NCI-H1105 (cell line): Measurements from ENCODE around the gene CMTM6.
"Not testable (repeated sequence)": the region's sequence is repeated elsewhere in the genome, so short reads cannot be mapped to it uniquely, and the experiment has no call there.

ENCODE experiments used
- DNase-seq: peaks from one replicate; lab custom pipeline; 2025; lab: John Stamatoyannopoulos, UW

CMTM6 gene

GRCh38 chr3:32466808-32467207 lies 35.8 kb downstream of the CMTM6 start:
- not testable (repeated sequence) for DNase-seq

GRCh38 chr3:32464726-32465125 lies 37.9 kb downstream of the CMTM6 start:
- DNase-seq: not testable (repeated sequence)

GRCh38 chr3:32463415-32463814 lies 39.2 kb downstream of the CMTM6 start:
- not testable (repeated sequence) for DNase-seq

GRCh38 chr3:32462191-32462986 lies 40.3 kb downstream of the CMTM6 start:
- not testable (repeated sequence) for DNase-seq

- not testable (repeated sequence) for DNase-seq
Observed at GRCh38 chr3:32460817-32461496, 41.7 kb downstream of the CMTM6 start.

DNA sequence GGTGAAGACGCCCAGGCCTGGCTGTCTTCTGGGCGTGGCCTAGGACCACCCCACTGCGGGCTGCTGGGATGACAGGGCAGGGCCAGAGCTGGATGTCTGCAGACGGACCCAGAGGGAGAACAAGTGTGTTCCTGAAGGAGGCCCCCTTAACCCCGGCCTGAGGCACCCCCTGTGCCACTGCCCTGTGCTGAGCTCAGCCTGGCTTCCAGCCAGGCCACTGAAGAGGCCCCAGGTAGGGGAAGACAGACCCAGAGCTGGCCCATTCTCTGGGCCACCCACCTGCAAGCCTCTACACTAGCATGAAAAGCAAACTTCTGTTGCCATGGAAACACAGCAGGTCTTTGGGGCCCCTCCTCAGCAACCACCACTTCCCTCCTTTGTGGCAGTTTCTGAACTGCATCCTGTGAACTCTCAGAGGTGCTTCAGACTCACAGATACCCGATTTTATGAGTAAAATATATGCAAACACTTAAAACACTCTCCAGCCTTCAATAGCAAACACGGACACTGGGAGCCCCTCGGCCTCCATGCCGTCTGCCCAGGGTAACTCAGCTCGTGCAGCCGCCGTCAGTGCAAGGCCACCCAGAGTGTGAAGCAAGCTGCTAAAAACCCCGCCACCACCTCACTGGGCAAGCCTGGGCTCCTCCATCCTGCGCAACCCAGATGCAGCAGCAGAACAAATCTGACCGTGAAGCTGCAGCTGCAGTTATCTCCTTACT lies 42.5 kb downstream of the CMTM6 start:
- peak; percentile 64 for DNase-seq

DNA sequence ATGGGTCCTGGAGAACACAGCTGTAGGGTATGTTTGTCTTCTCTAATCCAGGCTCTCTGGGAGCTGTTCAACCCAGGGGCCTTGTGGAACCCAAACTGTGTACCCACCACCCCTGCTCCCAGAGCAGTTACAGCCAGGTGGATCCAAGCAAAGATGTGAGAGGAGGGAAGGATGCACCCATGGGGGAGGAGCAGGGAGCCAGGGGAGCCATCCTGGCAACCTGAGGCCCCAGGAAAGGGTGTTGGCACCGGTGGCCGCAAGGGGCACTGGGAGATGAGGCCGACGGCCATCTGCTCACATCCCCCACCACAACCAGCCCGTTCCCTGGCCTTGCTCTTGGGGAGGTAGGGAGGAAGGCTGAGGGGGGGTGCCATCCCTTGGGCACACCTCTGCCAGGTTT lies 43.2 kb downstream of the CMTM6 start:
- no peak for DNase-seq

GRCh38 chr3:32457971-32458471 lies 44.6 kb downstream of the CMTM6 start:
- DNase-seq: no peak

DNA sequence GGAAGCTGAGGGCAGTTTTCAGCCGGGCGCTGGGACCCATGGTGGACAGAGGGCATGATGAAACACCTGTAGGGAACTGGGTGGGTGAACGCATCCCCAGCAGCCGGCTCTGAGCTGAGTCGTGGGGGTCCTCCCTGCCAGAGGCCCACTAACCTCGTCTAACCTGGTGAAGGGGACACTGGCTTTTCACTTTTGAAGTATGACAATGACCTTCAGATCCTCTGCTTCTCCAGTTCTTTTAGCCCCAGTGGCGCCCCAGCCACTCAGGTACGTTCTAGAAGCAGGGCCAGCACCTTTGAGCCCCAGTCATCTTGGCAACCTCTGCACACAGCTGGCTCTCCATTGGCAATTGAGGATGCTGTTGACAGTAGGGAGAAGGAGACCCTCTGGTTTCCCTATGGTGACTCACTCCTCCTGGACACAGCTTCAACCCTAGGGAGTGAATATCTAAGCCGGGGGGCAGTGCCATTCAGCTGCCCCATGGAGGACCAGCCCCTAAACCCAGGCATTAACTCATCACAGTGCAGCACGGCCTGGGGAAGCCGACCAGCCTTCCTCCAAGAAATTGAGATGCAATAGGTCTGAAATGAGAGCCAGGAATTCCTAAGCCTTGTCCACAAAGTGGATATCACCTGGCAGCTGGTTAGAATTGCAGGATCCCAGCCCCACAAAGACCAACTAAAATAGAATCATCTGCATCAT lies 46.1 kb downstream of the CMTM6 start:
- no peak for DNase-seq

- DNase-seq: no peak
Observed at GRCh38 chr3:32455609-32456428, 46.8 kb downstream of the CMTM6 start.

DNA sequence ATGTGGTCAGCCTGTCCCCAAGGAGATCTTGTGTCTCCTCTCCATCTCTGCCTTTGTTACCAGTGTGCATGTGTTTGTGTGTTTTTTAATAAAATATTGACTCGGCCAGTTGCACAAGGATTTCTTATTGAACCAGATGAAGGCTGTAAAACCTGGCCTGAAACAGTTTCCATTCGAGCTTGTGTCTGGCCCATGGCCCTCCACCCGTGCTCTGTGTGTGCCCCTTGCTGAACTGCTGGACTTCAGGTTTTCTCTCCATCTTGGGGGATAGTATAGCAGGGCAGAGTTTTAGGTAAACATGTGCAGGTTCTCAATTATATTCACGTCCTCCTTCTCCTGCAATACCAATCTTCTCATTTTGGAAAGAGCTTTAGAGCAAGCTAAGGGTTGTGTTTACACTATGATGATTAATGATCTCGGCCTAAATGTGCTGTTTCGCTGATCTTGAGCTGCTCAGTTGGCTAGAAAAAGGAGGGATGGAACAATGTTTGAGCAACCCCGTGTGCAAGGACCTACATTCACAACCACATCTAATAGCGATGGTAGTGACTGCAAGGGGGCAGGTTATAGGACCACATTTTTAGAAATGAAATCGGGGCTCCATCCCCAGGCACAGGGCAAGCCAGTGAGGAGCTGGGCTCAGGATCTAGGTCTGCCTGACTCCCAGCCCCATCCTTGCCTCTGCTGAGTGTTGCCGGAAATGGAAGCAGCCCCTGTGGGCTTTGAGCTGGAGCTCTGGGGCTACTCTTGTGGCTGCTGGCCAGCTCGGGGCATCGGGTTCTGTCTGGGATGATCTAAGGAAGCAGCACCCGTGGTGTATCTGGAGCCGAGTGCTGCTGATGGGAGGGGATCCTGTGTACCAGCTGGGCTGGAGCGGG lies 47.7 kb downstream of the CMTM6 start:
- DNase-seq: no peak

DNA sequence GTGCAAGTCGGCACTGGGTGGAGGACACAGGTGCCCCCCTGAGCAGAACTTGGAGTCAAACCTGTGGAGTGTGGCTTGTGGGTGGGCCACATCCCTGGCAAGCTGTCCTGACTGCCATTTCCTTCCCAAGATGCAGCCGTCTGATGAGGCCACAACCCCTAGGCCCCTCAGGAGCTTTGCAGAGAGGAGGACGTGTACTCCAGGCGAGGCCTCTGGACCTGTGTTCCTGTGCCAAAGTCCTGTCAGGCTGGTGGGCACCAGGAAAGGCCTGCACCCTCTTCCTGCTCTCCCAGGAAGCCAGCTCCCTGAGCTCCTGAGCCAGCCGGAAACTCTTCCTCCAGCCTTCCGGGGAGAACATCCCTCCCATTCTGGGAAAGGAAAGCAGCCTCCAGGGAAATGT lies 48.5 kb downstream of the CMTM6 start:
- no peak for DNase-seq

GRCh38 chr3:32453346-32453745 lies 49.3 kb downstream of the CMTM6 start:
- no peak for DNase-seq

DNA sequence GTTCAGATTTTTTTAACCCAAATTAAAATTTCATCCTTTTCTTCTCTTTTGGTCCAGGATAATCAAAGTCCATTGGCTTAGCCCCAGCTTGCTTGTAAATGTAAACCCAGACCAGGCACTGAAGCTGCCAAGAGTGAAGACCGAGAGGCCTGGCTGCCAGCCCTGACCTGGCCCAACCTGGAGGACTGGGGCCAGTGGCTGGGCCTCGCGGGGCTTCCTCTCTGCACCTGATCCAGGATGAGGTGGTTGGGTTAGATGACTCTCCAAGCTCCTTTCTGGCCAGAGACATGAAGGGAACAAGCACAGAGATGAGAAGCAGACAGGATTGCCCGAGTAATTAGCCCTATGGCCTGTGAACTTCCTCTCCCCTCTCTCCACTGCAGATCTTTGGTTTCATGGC lies 50.6 kb downstream of the CMTM6 start:
- DNase-seq: no peak

DNA sequence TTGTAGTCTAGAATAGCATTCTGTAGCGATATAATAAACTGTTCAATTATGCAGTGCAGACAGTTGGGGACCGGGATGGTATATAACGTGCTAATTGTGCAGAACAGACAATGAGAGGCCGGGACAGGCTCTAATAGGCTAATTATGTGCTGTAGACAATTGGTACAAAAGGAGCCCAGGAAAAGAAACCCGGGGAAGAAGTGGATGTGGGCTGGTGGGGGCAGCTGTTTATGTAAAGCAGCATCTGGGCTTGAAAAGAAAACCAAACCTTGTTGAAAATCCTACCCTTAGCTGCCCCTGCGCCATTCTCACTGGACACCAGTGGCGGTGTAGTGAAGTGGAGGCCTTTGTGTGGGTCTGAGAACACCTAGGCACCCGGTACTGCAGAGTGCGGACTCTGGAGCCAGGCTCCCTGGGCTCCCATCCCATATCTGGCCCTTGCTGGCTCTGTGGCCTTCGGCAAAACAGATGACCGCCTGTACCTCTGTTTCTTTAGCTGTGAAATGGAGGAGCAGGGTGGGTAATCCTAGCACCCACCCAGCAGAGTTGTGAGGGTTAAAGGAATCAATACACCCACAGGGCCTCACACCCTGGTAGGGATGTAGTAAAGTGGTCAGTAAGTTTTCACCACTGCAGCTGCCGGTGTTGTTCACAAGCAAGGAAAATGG lies 51.5 kb downstream of the CMTM6 start:
- no peak for DNase-seq

DNA sequence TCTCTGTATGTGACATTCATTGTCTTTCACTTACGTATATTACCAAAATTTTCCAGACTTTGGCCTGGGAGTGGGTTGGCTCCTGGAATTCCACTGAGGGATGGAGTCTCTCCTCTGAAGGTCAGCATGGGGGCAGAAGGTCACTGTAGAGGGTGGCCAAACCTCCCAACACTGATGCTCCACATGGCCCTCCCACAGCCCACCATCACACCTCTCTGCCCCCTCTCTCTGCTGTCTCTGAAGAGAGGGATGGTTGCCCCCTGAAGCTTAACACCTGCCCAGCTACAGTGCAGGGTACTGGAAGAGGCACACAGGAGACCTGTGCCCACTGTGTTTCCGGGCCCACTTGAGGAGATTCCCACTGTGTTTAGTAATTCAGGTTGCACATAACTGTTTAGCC lies 52.2 kb downstream of the CMTM6 start:
- no peak for DNase-seq

DNA sequence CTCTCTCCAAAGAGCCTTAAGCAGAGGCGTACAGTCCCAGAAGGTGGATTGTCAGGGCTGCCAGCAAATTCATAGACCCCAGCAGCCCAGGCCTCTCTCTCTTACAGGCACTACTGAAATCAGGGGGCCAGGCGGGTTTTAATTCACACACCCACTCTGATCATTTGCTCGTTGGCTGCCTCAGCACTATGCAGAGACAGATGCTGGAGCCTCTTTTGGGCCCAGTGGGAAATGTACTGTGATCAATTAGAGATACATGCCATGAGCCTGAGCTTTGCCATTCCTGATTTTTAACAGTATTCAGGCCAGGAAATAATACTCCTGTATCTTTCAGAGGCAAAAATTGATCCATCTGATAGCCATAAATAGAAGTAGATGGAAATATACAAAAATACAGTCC lies 53.0 kb downstream of the CMTM6 start:
- no peak for DNase-seq

DNA sequence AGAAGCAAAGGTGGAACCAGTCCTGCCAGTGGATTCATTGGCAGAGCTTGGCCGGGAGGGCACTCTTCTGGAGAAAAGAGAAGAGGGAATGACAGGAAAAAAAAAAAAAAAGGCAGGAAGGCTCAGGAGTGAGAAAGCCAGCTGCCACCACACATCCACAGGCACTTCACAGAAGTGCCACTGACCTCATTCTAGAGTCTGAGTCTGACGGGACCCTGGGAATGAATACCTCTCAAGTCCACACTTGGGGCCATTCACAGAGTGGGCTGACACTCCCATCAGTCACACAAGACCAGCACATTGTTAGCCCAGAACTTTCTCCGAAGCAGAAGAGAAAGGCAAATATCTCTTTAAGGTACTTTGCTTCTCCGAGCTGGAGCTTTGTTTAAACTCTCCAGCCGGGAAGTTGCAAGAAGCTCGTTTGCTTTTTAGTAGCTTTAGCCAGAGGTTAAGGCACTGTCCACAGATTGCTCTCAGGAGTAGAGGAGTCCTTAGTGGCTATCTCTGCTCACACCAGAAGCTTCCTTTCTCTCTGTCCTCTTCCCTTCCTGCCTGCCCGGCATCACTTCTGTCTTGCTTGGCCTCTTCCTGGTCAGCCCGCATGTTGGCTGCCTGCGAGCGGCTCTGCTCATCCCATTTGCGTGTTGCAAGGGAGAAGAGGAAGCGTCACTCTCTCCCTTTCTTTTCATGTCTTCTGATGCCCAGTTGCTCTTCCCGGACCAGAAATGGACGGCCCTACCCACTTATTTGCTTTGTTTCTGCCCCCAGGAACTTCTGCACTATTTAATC lies 53.8 kb downstream of the CMTM6 start:
- no peak for DNase-seq
